Vagina (tissue), 2 donors: Measurements from ENCODE around the gene NPR2. TPM values are rescaled to one million over a fixed set of nuclear protein-coding genes. Genes with fewer than 3 reads are reported as not detected.

ENCODE experiments used
- DNase-seq, 2 donors: peaks; one replicate each; pipeline ENCODE4 v3.0.0-alpha.2; 2017; ENCODE audit errors: extremely low spot score in 2 of 2
- H3K27ac ChIP-seq: fragments of 200-600 bp; sonication (generic); one replicate; pipeline ENCODE4 v1.5.1; 2019
- H3K27me3 ChIP-seq: fragments of 200-600 bp; sonication (generic); one replicate; pipeline ENCODE4 v1.5.1; 2019
- H3K36me3 ChIP-seq, 2 donors: fragments of 200-600 bp; sonication (generic); one replicate each; pipeline ENCODE4 v1.5.1; 2017 to 2019
- H3K4me1 ChIP-seq: fragments of 200-600 bp; sonication (generic); one replicate; pipeline ENCODE4 v1.5.1; 2019
- H3K4me3 ChIP-seq, 2 donors: fragments of 200-600 bp; sonication (generic); 1 replicate in 1 of 2; 2 replicates in 1 of 2; pipeline ENCODE4 v1.5.1; 2016 to 2019
- H3K9me3 ChIP-seq: fragments of 200-600 bp; sonication (generic); one replicate; pipeline ENCODE4 v1.5.1; 2019
- CTCF ChIP-seq, 3 experiments: fragments of 450-650 bp in 2 of 3; fragments of 200-600 bp in 1 of 3; sonication (generic) in 1 of 3; IDR thresholded peaks; one replicate each; pipeline ENCODE4 v1.5.1; 2017 to 2019; ENCODE audit warnings: antibody characterized with exemption in 3 of 3, mild to moderate bottlenecking in 2 of 3, moderate library complexity in 2 of 3
- POLR2A ChIP-seq, 2 donors: fragments of 450-650 bp; IDR thresholded peaks; one replicate each; pipeline ENCODE4 v1.6.1; 2017; ENCODE audit warnings: antibody characterized with exemption in 2 of 2, mild to moderate bottlenecking in 2 of 2, moderate library complexity in 2 of 2
- POLR2AphosphoS5 ChIP-seq, 2 donors: sonication (generic); formaldehyde crosslinking; IDR thresholded peaks; one replicate each; pipeline ENCODE4 v1.9.0; 2017; ENCODE audit warnings: antibody characterized with exemption in 2 of 2, mild to moderate bottlenecking in 2 of 2, low read depth in 1 of 2; ENCODE audit not compliant: insufficient read depth in 1 of 2
- intact Hi-C: fragments of 100-400 bp; cut with DNase I; formaldehyde crosslinking; loops from one replicate; pipeline ENCODE4 v1.15.1; 2023
- total RNA-seq: library from RNA; depleted of rRNA; stranded (reverse); fragments of >200 nt; gene quantifications from one replicate; pipeline ENCODE4 v1.2.3, GENCODE V29; 2016

NPR2 gene
- 17.2 TPM for total RNA-seq

GRCh38 chr9:35791297-35791921 is at the start of gene NPR2:
TSS of gene NPR2 (plus strand) at chr9:35791591. CDS start at chr9:35792409, 818 bp downstream.
- H3K27ac ChIP-seq, result peak within 1 kb of the TSS; percentile 81
- peaks cover 56% of the 10 kb centered on the region for H3K4me1 ChIP-seq
- H3K9me3 ChIP-seq, result no peaks in the 10 kb centered on the region
- no peaks in the 10 kb centered on the region for H3K36me3 ChIP-seq
- DNase-seq, result no peak
- TF ChIP-seq POLR2A (IDR thresholded peaks at IDR 0.05), result peak in 1 of 2 donors; percentile 32
- TF ChIP-seq POLR2AphosphoS5 (IDR thresholded peaks at IDR 0.05; ENCODE audit: insufficient read depth in 1 of 2, low read depth in 1 of 2), result no peak
- no peak for TF ChIP-seq CTCF (IDR thresholded peaks at IDR 0.05)
- intact Hi-C loops, result loop anchor here (5.0 kb wide), 1 partner anchor 91 kb away; no protein-coding TSS in a partner anchor
- H3K4me3 ChIP-seq, result peak within 1 kb of the TSS; percentile 62 to 63
- H3K27me3 ChIP-seq, result no peaks in the 10 kb centered on the region

DNA sequence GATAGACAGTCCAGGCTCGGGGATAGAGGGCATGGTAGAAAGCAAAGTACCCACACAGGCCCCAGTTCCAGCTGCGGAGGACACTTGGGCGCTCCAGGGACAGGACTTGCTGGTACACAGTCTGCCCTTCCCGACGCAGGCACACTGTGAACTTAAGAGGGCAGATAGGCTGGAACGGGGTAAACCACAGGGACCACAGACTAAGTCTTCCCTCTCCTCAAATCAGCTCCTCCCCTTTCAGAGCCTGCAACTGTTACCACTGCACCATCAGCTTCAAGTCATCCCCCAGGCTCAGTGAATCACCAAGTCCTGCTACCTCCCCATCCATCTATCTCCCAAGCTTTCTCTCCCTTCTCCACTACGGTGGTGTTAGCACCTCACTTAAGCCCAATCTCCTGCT is 49.7 kb upstream of the NPR2 start:
- Histone ChIP-seq H3K4me1 (peaks cover 21% of the 10 kb centered on the region), H3K4me3 (no peak overlapping the region), H3K27me3 (no peaks in the 10 kb centered on the region), H3K27ac (no peak overlapping the region), H3K36me3 (peaks cover 0 to 78% of the 10 kb centered on the region in 2 donors), H3K9me3 (no peaks in the 10 kb centered on the region)
- DNase-seq, result no peak
- TF ChIP-seq POLR2A (IDR thresholded peaks at IDR 0.05), result no peak
- TF ChIP-seq POLR2AphosphoS5 (IDR thresholded peaks at IDR 0.05; ENCODE audit: insufficient read depth in 1 of 2, low read depth in 1 of 2), result no peak
- TF ChIP-seq CTCF (IDR thresholded peaks at IDR 0.05), result no peak
- intact Hi-C loops, result no loop called here

GRCh38 chr9:35743452-35743851 is 47.9 kb upstream of the NPR2 start:
- intact Hi-C loops, result no loop called here
- no peaks in the 10 kb centered on the region for H3K9me3 ChIP-seq
- no peaks in the 10 kb centered on the region for H3K27me3 ChIP-seq
- peaks cover 36% of the 10 kb centered on the region for H3K4me1 ChIP-seq
- no peak for TF ChIP-seq POLR2AphosphoS5 (IDR thresholded peaks at IDR 0.05; ENCODE audit: insufficient read depth in 1 of 2, low read depth in 1 of 2)
- TF ChIP-seq CTCF (IDR thresholded peaks at IDR 0.05), result no peak
- no peak for TF ChIP-seq POLR2A (IDR thresholded peaks at IDR 0.05)
- no peak overlapping the region for H3K4me3 ChIP-seq
- no peak overlapping the region for H3K27ac ChIP-seq
- H3K36me3 ChIP-seq, result peaks cover 0 to 61% of the 10 kb centered on the region in 2 donors
- no peak for DNase-seq

- intact Hi-C loops, result no loop called here
Observed at GRCh38 chr9:35743880-35744518, 47.4 kb upstream of the NPR2 start.

More at GRCh38 chr9:35743880-35744518, 47.4 kb upstream of the NPR2 start:
- H3K36me3 ChIP-seq, result peaks cover 0 to 56% of the 10 kb centered on the region in 2 donors
- no peak overlapping the region for H3K27ac ChIP-seq
- no peaks in the 10 kb centered on the region for H3K9me3 ChIP-seq
- no peaks in the 10 kb centered on the region for H3K27me3 ChIP-seq
- no peak overlapping the region for H3K4me3 ChIP-seq
- TF ChIP-seq POLR2A (IDR thresholded peaks at IDR 0.05), result no peak
- TF ChIP-seq POLR2AphosphoS5 (IDR thresholded peaks at IDR 0.05; ENCODE audit: insufficient read depth in 1 of 2, low read depth in 1 of 2), result no peak
- TF ChIP-seq CTCF (IDR thresholded peaks at IDR 0.05), result no peak
- no peak for DNase-seq
- H3K4me1 ChIP-seq, result peaks cover 36% of the 10 kb centered on the region
